Activated naive CD4-positive, alpha-beta T cell treated with anti-CD3 and anti-CD28 coated beads for 36 hours (primary cell): Measurements from ENCODE around the gene CASP8. TPM values are rescaled to one million over a fixed set of nuclear protein-coding genes. Genes with fewer than 3 reads are reported as not detected.
"Not testable (repeated sequence)": the region's sequence is repeated elsewhere in the genome, so short reads cannot be mapped to it uniquely, and the experiment has no call there.

Experiments
- CTCF ChIA-PET: fragments of 350-600 bp; sonication (Branson Sonifier 250); formaldehyde crosslinking; loops from one replicate; lab custom pipeline; 2021; ENCODE audit warnings: antibody characterized with exemption; lab: Charles Lee
- DNase-seq: peaks from one replicate; pipeline ENCODE4 v3.0.0-alpha.2; 2020
- H3K27ac Mint-ChIP-seq: one replicate; pipeline ENCODE4 v1.8.0; 2021; ENCODE audit warnings: mild to moderate bottlenecking, mixed read lengths
- H3K27me3 Mint-ChIP-seq: one replicate; pipeline ENCODE4 v1.8.0; 2021; ENCODE audit warnings: low read depth, mixed read lengths
- H3K36me3 Mint-ChIP-seq: one replicate; pipeline ENCODE4 v1.8.0; 2021; ENCODE audit warnings: low read depth, mixed read lengths
- H3K4me1 Mint-ChIP-seq: one replicate; pipeline ENCODE4 v1.8.0; 2021; ENCODE audit warnings: low read depth, mixed read lengths
- H3K4me3 Mint-ChIP-seq: one replicate; pipeline ENCODE4 v1.8.0; 2021; ENCODE audit warnings: mild to moderate bottlenecking, moderate library complexity, mixed read lengths
- H3K9me3 Mint-ChIP-seq: one replicate; pipeline ENCODE4 v1.8.0; 2021; ENCODE audit warnings: mixed read lengths
- intact Hi-C: fragments of 100-400 bp; cut with micrococcal nuclease; formaldehyde crosslinking; loops from one replicate; pipeline ENCODE4 v1.15.1; 2023
- total RNA-seq, 2 experiments: library from RNA; stranded (reverse); gene quantifications; one replicate each; pipeline ENCODE4 v1.2.3, GENCODE V29; 2021

CASP8 gene
- total RNA-seq, 2 experiments from 2014 or later = 37.0 to 39.8 TPM

DNA sequence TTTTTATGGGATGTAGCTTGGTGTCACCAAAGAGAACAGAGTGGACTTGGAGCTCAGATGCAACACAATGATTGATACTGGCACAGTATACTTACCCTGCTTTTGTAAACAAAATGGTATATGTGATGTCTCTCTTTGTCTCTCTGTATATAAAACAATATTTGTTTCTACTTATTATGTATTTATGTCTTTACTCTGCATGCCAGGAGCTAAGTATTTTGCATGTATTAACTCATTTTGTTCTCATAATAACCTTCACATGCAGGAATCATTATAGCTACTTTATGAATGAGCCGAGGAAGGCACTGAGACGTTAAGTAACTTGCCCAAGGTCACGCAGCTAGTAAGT is 27.9 kb upstream of the CASP8 start:
- DNase-seq = no peak
- peaks cover 23% of the 10 kb centered on the region for H3K36me3 Mint-ChIP-seq
- H3K4me3 Mint-ChIP-seq = peak overlapping the region; percentile 97
- CTCF ChIA-PET = interaction anchor here (0.6 to 4.6 kb wide), 52 partner anchors 11 to 519 kb away, joined by 3 to 182 read pairs (median 5); partner anchors contain the start of genes CASP10, CASP8, CFLAR and HYCC2
- intact Hi-C loops = loop anchor here (1.0 to 10.0 kb wide), 11 partner anchors 38 to 802 kb away; partner anchors contain the start of genes ALS2, BZW1, CASP10 and FZD7
- peak overlapping the region; percentile 84 for H3K27ac Mint-ChIP-seq
- peaks cover 53% of the 10 kb centered on the region for H3K4me1 Mint-ChIP-seq
- H3K27me3 Mint-ChIP-seq = no peaks in the 10 kb centered on the region
- no peaks in the 10 kb centered on the region for H3K9me3 Mint-ChIP-seq

DNA sequence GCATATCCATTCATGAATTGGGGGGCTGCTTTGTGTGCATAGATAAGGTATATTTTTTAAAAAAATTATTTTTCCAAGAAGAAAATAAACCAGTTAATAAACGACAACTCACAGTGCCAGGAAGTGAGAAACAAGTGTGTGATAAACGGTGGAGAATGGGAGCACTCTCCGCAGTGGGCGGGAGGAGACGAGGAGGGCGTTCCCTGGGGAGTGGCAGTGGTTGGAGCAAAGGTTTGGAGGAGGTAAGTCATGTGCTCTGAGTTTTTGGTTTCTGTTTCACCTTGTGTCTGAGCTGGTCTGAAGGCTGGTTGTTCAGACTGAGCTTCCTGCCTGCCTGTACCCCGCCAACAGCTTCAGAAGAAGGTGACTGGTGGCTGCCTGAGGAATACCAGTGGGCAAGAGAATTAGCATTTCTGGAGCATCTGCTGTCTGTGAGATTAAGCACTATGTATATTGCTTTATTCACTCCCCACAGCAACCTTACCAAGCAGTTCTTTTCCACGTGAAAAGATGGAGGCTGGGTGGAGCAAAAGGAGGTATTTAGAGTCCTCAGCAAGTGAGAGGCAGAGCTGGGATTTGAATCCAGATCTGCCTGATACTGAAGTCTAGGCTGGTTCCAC is 27.0 kb upstream of the CASP8 start:
- H3K27me3 Mint-ChIP-seq = no peaks in the 10 kb centered on the region
- H3K4me3 Mint-ChIP-seq = peak overlapping the region; percentile 97
- peaks cover 52% of the 10 kb centered on the region for H3K4me1 Mint-ChIP-seq
- intact Hi-C loops = loop anchor here (1.0 to 10.0 kb wide), 13 partner anchors 21 to 801 kb away; partner anchors contain the start of genes ALS2, BZW1, CLK1 and FZD7
- peak overlapping the region; percentile 97 for H3K27ac Mint-ChIP-seq
- H3K9me3 Mint-ChIP-seq = no peaks in the 10 kb centered on the region
- peak; percentile 95 for DNase-seq
- H3K36me3 Mint-ChIP-seq = peaks cover 29% of the 10 kb centered on the region
- CTCF ChIA-PET = interaction anchor here (0.7 to 4.6 kb wide), 27 partner anchors 10 to 677 kb away, joined by 3 to 182 read pairs (median 12); partner anchors contain the start of genes CASP10, CASP8, CFLAR and HYCC2

DNA sequence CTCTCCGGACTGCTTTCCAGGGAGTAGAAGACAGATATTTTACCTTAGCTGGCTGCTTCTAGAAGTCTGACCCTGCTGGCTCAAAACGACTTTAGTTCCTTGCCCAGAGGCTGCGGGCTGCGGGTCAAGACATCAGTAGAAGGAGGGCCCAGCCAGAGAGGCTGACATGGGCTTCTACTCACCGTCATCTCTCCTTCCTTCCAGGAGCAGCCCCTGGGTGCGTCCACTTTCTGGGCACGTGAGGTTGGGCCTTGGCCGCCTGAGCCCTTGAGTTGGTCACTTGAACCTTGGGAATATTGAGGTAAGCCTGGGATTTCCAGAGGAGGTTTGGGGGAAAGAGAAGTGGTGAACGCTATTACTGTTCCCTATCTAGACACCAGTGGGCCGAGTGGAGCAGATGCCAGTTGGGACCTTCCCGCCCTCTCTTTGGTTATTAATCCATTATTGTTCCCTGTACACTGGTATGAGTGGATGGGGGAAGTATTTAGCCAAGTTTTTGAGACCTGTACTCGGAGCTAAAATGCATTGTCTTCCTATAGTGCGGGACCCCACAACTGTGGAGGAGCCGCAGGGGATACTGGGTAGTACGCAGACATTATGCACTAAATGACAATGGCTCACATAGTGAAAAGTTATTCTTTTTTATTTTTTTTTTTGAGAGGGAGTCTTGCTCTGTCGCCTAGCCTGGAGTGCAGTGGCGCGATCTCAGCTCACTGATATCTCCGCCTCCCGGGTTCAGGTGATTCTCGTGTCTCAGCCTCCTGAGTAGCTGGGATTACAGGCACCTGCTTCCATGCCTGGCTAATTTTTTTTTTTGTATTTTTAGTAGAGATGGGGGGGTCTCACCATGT is 26.3 kb upstream of the CASP8 start:
- Mint-ChIP-seq H3K27me3 (no peaks in the 10 kb centered on the region), H3K4me3 (peak overlapping the region; percentile 97), H3K27ac (peak overlapping the region; percentile 97), H3K36me3 (peaks cover 31% of the 10 kb centered on the region), H3K4me1 (peaks cover 47% of the 10 kb centered on the region), H3K9me3 (no peaks in the 10 kb centered on the region)
- DNase-seq = peak; percentile 34
- CTCF ChIA-PET = interaction anchor here (0.6 to 4.6 kb wide), 19 partner anchors 9 to 678 kb away, joined by 3 to 182 read pairs (median 18); partner anchors contain the start of genes CASP10, CASP8, CFLAR and HYCC2
- intact Hi-C loops = loop anchor here (1.0 to 10.0 kb wide), 14 partner anchors 18 to 801 kb away; partner anchors contain the start of genes ALS2, BZW1, CLK1 and FZD7

DNA sequence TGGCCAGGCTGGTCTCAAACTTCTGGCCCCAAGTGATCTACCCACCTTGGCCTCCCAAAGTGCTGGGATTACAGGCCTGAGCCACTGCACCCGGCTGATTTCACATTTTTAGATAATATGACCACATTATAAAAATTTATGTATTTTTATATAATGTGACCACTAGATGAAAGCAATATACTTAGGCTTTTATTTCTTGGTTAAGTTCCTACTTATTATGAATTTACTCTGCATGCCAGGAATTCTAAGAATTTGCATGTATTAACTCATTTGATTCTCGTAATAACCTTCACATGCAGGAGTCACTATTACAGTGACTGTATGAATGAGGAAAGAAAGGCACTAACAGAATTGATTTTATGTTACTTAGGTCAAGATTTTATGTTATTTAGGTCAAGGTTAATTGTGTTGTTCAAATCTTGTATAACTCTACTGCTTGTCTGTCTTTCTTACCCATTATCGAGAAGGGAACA is 25.6 kb upstream of the CASP8 start:
- intact Hi-C loops = loop anchor here (1.0 to 10.0 kb wide), 3 partner anchors 18 to 800 kb away; partner anchors contain the start of gene FZD7
- H3K36me3 Mint-ChIP-seq = peaks cover 36% of the 10 kb centered on the region
- peaks cover 48% of the 10 kb centered on the region for H3K4me1 Mint-ChIP-seq
- H3K4me3 Mint-ChIP-seq = peak overlapping the region; percentile 97
- H3K27me3 Mint-ChIP-seq = no peaks in the 10 kb centered on the region
- peak overlapping the region; percentile 97 for H3K27ac Mint-ChIP-seq
- DNase-seq = no peak
- peaks cover 2% of the 10 kb centered on the region for H3K9me3 Mint-ChIP-seq
- CTCF ChIA-PET = interaction anchor here (0.6 to 4.6 kb wide), 8 partner anchors 25 to 172 kb away, joined by 3 to 182 read pairs (median 6); partner anchors contain the start of genes CASP10 and CASP8

DNA sequence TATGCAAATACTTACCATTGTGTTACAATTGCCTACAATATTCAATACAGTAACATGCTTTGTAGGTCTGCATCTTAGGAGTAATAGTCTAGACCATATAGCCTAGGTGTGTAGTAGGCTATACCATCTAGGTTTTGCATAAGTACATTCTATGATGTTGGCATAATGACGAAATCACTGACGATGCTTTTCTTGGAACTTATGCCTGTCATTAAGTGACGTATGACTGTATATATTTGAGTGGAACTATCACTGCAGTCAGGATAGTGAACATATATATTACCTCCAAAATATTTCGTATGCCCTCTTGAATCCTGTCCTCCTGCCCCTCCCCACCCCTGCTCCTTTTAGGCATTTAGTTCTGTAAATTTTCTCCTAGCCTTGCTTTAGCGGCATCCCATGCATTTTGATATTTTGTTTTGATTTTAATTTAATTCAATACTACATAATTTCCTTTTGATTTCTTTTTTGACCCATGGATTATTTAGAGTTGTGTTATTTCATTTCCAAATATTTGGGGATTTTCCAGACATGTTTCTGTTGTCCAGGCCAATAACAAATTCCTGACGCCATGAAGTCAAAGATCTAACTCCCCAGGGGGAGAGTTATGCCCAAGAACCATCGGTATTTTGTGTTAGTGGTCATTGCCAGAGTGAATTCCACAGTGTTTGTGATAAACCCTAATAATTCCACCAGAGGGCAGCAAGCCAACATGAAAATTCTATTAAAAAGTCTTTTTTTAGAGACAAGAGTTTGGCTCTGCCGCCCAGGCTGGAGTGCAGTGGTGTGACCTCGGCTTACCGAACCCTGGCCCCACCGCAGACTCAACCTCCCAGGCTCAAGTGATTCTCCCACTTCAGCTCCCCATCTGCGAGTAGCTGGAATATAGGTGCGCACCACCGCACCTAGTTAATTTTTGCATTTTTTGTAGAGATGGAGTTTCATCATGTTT is 24.2 kb upstream of the CASP8 start:
- Mint-ChIP-seq H3K9me3 (peaks cover 9% of the 10 kb centered on the region), H3K27ac (peak overlapping the region; percentile 87), H3K36me3 (peaks cover 50% of the 10 kb centered on the region), H3K4me1 (peaks cover 45% of the 10 kb centered on the region), H3K4me3 (peak overlapping the region; percentile 71), H3K27me3 (no peaks in the 10 kb centered on the region)
- CTCF ChIA-PET = interaction anchor here (0.5 to 4.6 kb wide), 23 partner anchors 18 to 1333 kb away, joined by 3 to 66 read pairs (median 4); partner anchors contain the start of genes CASP10, CASP8, STRADB and TRAK2
- DNase-seq = peak; percentile 72
- intact Hi-C loops = loop anchor here (1.0 to 10.0 kb wide), 6 partner anchors 22 to 942 kb away; partner anchors contain the start of gene FZD7

DNA sequence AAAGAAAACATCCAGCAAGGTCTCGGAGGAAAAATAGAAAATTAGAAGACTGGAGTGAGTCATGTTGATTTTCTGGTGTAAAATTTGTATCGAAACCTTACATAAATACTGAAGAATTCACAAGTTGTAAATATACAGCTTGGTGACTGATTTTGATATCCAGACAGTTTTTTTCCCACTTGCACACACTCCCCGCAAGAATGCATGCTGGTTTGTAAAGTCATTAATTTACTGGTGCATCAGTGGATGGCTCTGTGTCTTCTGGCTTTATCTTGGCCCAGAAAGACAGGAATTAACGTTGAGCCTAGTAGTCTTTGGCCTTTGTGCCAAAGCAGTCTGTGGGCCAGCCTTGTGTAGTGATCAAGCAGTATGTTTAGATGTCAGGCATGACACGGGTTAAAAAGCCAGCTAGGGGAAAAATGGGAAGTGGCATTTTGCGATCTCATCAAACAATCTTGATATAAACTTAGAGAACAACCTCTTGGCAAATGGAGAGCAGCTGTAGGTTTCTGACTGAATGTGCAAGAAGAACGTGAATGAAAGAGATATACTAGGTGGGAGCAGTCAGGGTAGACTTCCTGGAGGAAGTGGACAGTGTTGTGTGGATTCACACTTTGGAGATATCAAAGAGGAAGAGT is 22.7 kb upstream of the CASP8 start:
- Mint-ChIP-seq H3K27me3 (no peaks in the 10 kb centered on the region), H3K4me3 (no peak overlapping the region), H3K4me1 (peaks cover 46% of the 10 kb centered on the region), H3K27ac (peak overlapping the region; percentile 60), H3K9me3 (peaks cover 11% of the 10 kb centered on the region), H3K36me3 (peaks cover 62% of the 10 kb centered on the region)
- CTCF ChIA-PET = interaction anchor here (0.9 to 3.0 kb wide), 8 partner anchors 18 to 136 kb away, joined by 3 to 46 read pairs (median 5); partner anchors contain the start of gene CASP10
- intact Hi-C loops = loop anchor here (5.0 to 10.0 kb wide), 2 partner anchors 175 to 797 kb away; partner anchors contain the start of gene FZD7
- no peak for DNase-seq

DNA sequence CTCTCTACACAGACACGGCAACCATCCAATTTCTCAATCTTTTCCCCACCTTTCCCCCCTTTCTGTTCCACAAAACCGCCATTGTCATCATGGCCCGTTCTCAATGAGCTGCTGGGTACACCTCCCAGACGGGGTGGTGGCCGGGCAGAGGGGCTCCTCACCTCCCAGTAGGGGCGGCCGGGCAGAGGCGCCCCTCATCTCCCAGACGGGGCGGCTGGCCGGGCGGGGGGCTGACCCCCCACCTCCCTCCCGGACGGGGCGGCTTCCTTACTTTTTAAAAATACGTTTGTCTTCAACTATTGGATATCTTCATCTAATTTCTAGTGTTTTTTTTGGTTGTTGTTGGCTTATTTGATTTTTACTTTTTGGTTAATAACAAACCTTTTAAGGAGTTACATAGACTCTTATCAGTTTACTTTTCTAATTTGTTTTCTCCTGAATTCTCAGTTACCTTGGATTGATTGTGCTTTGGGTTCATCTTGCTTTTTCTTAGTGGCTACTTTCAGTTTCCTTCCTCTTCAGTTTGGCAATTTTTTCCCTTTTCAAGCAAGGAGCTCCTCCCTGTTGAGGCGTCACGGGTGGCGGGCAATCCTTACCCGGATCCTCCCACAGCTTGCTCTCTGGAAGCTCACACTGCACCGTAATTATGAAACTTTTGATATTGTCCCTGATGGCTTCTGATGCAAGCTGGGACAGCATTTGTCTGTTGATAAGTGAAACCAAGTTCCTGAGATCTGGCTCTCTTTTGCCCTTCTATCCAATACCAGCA is 21.0 kb upstream of the CASP8 start:
- peak overlapping the region; percentile 11 for H3K27ac Mint-ChIP-seq
- intact Hi-C loops = loop anchor here (5.0 to 10.0 kb wide), 2 partner anchors 173 to 795 kb away; partner anchors contain the start of gene FZD7
- peaks cover 11% of the 10 kb centered on the region for H3K9me3 Mint-ChIP-seq
- DNase-seq = peak; percentile 27
- CTCF ChIA-PET = interaction anchor here (3.0 kb wide), 1 partner anchor 125 kb away, joined by 46 read pairs; no protein-coding TSS in a partner anchor
- H3K4me3 Mint-ChIP-seq, H3K27me3 Mint-ChIP-seq: not testable (repeated sequence)
- peaks cover 53% of the 10 kb centered on the region for H3K36me3 Mint-ChIP-seq
- H3K4me1 Mint-ChIP-seq = peaks cover 43% of the 10 kb centered on the region

DNA sequence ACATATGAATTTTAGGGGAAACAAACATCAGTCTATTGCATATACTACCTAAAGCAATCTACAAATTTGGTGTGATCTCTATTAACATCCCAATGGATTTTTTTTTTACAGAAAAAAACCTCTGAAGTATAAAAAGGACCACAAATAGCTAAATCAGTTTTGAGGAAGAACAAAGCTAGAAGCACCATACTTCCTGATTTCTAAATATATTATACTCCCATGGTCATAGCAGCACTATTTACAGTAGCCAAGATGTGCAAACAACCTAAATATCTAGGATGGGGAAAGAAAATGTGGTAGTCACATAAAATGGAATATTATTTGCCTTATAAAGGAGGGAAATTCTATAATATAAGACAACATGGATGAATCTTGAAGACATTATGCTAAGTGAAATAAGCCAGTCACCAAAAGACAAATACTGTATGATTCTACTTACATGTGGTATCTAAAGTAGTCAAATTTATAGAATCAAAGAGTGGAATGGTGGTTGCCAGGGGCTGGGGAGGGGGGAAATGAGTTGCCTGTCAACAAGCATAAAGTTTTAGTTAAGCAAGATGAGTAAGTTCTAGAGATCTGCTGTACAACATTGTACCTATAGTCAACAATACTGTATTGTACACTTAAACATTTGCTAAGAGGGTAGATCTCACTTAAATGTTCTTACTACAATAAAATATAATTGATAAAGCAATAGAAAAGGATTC is 17.6 kb upstream of the CASP8 start:
- H3K36me3 Mint-ChIP-seq = peaks cover 38% of the 10 kb centered on the region
- CTCF ChIA-PET = interaction anchor here (0.9 to 3.2 kb wide), 3 partner anchors 10 to 22 kb away, joined by 3 to 10 read pairs (median 3); no protein-coding TSS in a partner anchor

DNA sequence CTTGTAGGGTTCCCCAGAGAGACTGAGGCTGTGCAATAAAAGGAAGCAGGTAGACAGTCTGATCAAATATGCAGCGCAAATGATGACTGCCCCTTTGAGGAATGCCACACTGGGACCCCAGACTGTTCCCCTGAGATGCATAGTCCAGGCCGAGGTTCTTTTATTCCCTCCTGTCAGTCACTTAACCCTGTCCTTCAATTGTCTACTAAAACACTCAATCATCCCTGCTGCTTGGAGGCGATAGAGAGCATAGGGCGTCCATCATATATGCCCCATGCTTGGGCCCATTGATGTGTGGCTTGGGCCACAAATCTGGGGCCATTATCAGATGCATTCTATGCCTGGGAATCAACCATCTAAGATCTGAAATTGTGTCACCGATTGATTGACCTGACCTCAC is 15.5 kb upstream of the CASP8 start:
- H3K4me1 Mint-ChIP-seq = peaks cover 42% of the 10 kb centered on the region
- intact Hi-C loops = no loop called here
- CTCF ChIA-PET = interaction anchor here (0.7 to 3.2 kb wide), 2 partner anchors 12 to 63 kb away, joined by 3 to 10 read pairs; no protein-coding TSS in a partner anchor
- no peak for DNase-seq
- H3K9me3 Mint-ChIP-seq = peaks cover 9% of the 10 kb centered on the region
- H3K27ac Mint-ChIP-seq = no peak overlapping the region
- no peak overlapping the region for H3K4me3 Mint-ChIP-seq
- H3K36me3 Mint-ChIP-seq = peaks cover 32% of the 10 kb centered on the region
- no peaks in the 10 kb centered on the region for H3K27me3 Mint-ChIP-seq

More for the DNA sequence above, 17.6 kb upstream of the CASP8 start:
- Mint-ChIP-seq H3K9me3 (peaks cover 11% of the 10 kb centered on the region), H3K27ac (no peak overlapping the region), H3K4me3 (no peak overlapping the region), H3K4me1 (peaks cover 41% of the 10 kb centered on the region), H3K27me3 (no peaks in the 10 kb centered on the region)
- intact Hi-C loops = no loop called here
- no peak for DNase-seq
